ENCODE data around the gene HBEGF. TPM values are rescaled to one million over a fixed set of nuclear protein-coding genes. Genes with fewer than 3 reads are reported as not detected.

HBEGF gene
- total and polyA plus RNA-seq, 2 experiments from 2014 or later: 2.2 to 2.9 TPM

DNA sequence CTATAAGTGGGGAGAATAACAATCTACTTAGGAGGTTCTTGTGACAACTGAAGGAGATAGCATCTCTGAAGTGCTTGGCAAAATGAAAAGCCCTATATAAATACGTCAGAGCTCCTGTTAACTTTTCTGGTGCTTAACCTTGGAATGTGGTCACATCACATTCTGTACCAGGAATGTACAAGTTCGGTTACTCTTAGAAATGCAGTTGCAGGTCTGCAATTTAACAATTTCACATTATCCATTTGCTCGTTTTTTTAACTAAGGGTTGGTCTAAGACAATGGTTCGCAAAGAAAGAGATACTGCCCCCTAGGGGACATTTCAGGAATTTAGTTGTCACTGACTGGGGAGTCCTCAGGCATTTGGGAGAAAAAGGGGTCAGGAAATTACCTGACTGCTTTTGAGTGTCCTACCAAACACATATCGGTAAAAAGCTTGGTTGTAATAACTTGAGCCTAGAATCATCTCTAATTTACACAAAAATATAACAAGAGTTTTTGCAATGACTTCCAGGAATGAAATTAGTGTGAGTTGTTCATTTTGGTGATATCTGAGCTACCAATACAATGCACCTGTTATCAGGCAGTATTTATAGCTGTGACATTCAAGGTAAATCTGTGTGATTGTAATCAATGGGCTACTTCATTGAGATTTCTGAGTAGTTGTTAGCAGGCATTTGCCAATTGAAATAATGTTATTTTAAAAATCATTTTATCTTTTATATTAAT lies 5.4 kb upstream of the HBEGF start:
- Histone ChIP-seq H3K27me3 (ENCODE audit: insufficient read depth) (no peaks in the 10 kb centered on the region), H3K27ac (ENCODE audit: low read depth) (no peak overlapping the region), H3F3A (replicated peaks; ENCODE audit: low read depth) (peaks cover 4% of the 10 kb centered on the region; the same call in 1 of the 2 replicates), H3K4me1 (ENCODE audit: insufficient read depth) (peaks cover 5% of the 10 kb centered on the region; the same call in 1 of the 2 replicates), H3K4me3 (no peak overlapping the region), H3K79me2 (replicated peaks; ENCODE audit: insufficient read depth) (no peaks in the 10 kb centered on the region), H3K4me2 (no peak overlapping the region), H4K20me1 (replicated peaks; ENCODE audit: insufficient read depth) (no peaks in the 10 kb centered on the region), H3K9me2 (ENCODE audit: insufficient read depth) (no peaks in the 10 kb centered on the region), H2AFZ (no peak overlapping the region), H3K36me3 (ENCODE audit: insufficient read depth) (no peaks in the 10 kb centered on the region)
- Mint-ChIP-seq H3K4me3 (no peak overlapping the region), H3K9me3 (no peaks in the 10 kb centered on the region), H3K36me3 (ENCODE audit: low read depth) (no peaks in the 10 kb centered on the region; the same call in 2 of the 3 replicates), H3K27me3 (ENCODE audit: insufficient read depth, low read depth, poor library complexity) (peaks cover 6% of the 10 kb centered on the region), H3K4me1 (peaks cover 5% of the 10 kb centered on the region), H3K27ac (no peak overlapping the region)
- peak; percentile 93 for DNase-seq (ENCODE audit: low spot score)
- TF ChIP-seq, protein P1, sequence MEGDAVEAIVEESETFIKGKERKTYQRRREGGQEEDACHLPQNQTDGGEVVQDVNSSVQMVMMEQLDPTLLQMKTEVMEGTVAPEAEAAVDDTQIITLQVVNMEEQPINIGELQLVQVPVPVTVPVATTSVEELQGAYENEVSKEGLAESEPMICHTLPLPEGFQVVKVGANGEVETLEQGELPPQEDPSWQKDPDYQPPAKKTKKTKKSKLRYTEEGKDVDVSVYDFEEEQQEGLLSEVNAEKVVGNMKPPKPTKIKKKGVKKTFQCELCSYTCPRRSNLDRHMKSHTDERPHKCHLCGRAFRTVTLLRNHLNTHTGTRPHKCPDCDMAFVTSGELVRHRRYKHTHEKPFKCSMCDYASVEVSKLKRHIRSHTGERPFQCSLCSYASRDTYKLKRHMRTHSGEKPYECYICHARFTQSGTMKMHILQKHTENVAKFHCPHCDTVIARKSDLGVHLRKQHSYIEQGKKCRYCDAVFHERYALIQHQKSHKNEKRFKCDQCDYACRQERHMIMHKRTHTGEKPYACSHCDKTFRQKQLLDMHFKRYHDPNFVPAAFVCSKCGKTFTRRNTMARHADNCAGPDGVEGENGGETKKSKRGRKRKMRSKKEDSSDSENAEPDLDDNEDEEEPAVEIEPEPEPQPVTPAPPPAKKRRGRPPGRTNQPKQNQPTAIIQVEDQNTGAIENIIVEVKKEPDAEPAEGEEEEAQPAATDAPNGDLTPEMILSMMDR (conservative IDR thresholded peaks at IDR 0.05; ENCODE audit: low read depth in 2 of 2): peak; percentile 80 to 95
- TF ChIP-seq, protein P2, sequence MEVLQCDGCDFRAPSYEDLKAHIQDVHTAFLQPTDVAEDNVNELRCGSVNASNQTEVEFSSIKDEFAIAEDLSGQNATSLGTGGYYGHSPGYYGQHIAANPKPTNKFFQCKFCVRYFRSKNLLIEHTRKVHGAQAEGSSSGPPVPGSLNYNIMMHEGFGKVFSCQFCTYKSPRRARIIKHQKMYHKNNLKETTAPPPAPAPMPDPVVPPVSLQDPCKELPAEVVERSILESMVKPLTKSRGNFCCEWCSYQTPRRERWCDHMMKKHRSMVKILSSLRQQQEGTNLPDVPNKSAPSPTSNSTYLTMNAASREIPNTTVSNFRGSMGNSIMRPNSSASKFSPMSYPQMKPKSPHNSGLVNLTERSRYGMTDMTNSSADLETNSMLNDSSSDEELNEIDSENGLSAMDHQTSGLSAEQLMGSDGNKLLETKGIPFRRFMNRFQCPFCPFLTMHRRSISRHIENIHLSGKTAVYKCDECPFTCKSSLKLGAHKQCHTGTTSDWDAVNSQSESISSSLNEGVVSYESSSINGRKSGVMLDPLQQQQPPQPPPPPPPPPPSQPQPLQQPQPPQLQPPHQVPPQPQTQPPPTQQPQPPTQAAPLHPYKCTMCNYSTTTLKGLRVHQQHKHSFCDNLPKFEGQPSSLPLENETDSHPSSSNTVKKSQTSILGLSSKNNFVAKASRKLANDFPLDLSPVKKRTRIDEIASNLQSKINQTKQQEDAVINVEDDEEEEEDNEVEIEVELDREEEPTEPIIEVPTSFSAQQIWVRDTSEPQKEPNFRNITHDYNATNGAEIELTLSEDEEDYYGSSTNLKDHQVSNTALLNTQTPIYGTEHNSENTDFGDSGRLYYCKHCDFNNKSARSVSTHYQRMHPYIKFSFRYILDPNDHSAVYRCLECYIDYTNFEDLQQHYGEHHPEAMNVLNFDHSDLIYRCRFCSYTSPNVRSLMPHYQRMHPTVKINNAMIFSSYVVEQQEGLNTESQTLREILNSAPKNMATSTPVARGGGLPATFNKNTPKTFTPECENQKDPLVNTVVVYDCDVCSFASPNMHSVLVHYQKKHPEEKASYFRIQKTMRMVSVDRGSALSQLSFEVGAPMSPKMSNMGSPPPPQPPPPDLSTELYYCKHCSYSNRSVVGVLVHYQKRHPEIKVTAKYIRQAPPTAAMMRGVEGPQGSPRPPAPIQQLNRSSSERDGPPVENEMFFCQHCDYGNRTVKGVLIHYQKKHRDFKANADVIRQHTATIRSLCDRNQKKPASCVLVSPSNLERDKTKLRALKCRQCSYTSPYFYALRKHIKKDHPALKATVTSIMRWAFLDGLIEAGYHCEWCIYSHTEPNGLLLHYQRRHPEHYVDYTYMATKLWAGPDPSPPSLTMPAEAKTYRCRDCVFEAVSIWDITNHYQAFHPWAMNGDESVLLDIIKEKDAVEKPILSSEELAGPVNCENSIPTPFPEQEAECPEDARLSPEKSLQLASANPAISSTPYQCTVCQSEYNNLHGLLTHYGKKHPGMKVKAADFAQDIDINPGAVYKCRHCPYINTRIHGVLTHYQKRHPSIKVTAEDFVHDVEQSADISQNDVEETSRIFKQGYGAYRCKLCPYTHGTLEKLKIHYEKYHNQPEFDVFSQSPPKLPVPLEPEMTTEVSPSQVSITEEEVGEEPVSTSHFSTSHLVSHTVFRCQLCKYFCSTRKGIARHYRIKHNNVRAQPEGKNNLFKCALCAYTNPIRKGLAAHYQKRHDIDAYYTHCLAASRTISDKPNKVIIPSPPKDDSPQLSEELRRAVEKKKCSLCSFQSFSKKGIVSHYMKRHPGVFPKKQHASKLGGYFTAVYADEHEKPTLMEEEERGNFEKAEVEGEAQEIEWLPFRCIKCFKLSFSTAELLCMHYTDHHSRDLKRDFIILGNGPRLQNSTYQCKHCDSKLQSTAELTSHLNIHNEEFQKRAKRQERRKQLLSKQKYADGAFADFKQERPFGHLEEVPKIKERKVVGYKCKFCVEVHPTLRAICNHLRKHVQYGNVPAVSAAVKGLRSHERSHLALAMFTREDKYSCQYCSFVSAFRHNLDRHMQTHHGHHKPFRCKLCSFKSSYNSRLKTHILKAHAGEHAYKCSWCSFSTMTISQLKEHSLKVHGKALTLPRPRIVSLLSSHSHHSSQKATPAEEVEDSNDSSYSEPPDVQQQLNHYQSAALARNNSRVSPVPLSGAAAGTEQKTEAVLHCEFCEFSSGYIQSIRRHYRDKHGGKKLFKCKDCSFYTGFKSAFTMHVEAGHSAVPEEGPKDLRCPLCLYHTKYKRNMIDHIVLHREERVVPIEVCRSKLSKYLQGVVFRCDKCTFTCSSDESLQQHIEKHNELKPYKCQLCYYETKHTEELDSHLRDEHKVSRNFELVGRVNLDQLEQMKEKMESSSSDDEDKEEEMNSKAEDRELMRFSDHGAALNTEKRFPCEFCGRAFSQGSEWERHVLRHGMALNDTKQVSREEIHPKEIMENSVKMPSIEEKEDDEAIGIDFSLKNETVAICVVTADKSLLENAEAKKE (CRISPR knock-in tag; IDR thresholded peaks at IDR 0.05): no peak
- TF ChIP-seq JUNB (IDR thresholded peaks at IDR 0.05; ENCODE audit: unreplicated experiment): no peak
- TF ChIP-seq EZH2 (IDR thresholded peaks at IDR 0.05; ENCODE audit: low read depth, unreplicated experiment): no peak
- no peak for TF ChIP-seq ZNF114 (CRISPR knock-in tag; IDR thresholded peaks at IDR 0.05)
- no peak for TF ChIP-seq ZNF331 (CRISPR knock-in tag; IDR thresholded peaks at IDR 0.05; ENCODE audit: low read depth)
- ATAC-seq: peak; percentile 85

Data from GM23338 (cell line).